HEK293 (cell line): ENCODE measurements around the gene KCNK18.
A peak's percentile ranks its signal among the peaks of the same experiment; 100 is the strongest.

Experiments used
- CTCF ChIA-PET: fragments of 350-600 bp; formaldehyde crosslinking; extraction: SDS; loops from one replicate; lab custom pipeline; 2021; ENCODE audit warnings: antibody characterized with exemption; lab: Yijun Ruan, JAX
- POLR2A ChIA-PET: fragments of 300-600 bp; formaldehyde crosslinking; extraction: SDS; loops from one replicate; lab custom pipeline; 2020; ENCODE audit warnings: antibody characterized with exemption, inconsistent platforms; lab: Yijun Ruan, JAX
- H3K27ac ChIP-seq: fragments of 200-500 bp; sonication (Bioruptor generic); 2 replicates; pipeline ENCODE4 v1.5.1; 2014; ENCODE audit warnings: low read depth, low read length, control low read depth, inconsistent platforms; ENCODE audit errors: extremely low read depth
- H3K36me3 ChIP-seq, 2 experiments: fragments of 200-500 bp in 1 of 2; sonication (Bioruptor generic) in 1 of 2; 1 replicate in 1 of 2; 2 replicates in 1 of 2; pipeline ENCODE4 v1.5.1; 2014 to 2017; ENCODE audit warnings: inconsistent platforms in 2 of 2, low read length in 2 of 2; ENCODE audit not compliant: control insufficient read depth in 2 of 2, insufficient read depth in 1 of 2
- H3K4me1 ChIP-seq: fragments of 200-500 bp; sonication (Bioruptor generic); 2 replicates; pipeline ENCODE4 v1.5.1; 2014; ENCODE audit warnings: mild to moderate bottlenecking, low read length, inconsistent platforms; ENCODE audit not compliant: control insufficient read depth, insufficient read depth
- H3K4me3 ChIP-seq: 2 replicates; pipeline ENCODE4 v1.5.1; 2011; ENCODE audit warnings: low read depth, mild to moderate bottlenecking, control low read depth, low read length, moderate library complexity
- H3K9me3 ChIP-seq: fragments of 200-500 bp; sonication (Bioruptor generic); 2 replicates; pipeline ENCODE4 v1.5.1; 2014; ENCODE audit warnings: low read depth, low read length, inconsistent platforms; ENCODE audit not compliant: control insufficient read depth, insufficient read depth
- HIC1 ChIP-seq: fragments of 450-650 bp; formaldehyde crosslinking; IDR thresholded peaks from 2 replicates; pipeline ENCODE4 v1.5.1; 2016; ENCODE audit warnings: missing biosample characterization, missing genetic modification characterization
- PRDM1 ChIP-seq: fragments of 450-650 bp; formaldehyde crosslinking; IDR thresholded peaks from 2 replicates; pipeline ENCODE4; 2016; ENCODE audit warnings: missing biosample characterization, missing genetic modification characterization
- TCF7L2 ChIP-seq: IDR thresholded peaks from 2 replicates; pipeline ENCODE4 v1.6.1; 2011; ENCODE audit warnings: low read depth, mild to moderate bottlenecking, inconsistent platforms, low read length, moderate library complexity, borderline replicate concordance
- ZBTB17 ChIP-seq: fragments of 450-650 bp; formaldehyde crosslinking; IDR thresholded peaks from 2 replicates; pipeline ENCODE4 v1.5.1; 2016; ENCODE audit warnings: missing biosample characterization, missing genetic modification characterization
- ZBTB48 ChIP-seq: fragments of 450-650 bp; formaldehyde crosslinking; IDR thresholded peaks from 2 replicates; pipeline ENCODE4 v1.5.1; 2016; ENCODE audit warnings: missing biosample characterization, missing genetic modification characterization
- ZBTB7A ChIP-seq: fragments of 450-650 bp; formaldehyde crosslinking; IDR thresholded peaks from 2 replicates; pipeline ENCODE4 v1.5.1; 2016; ENCODE audit warnings: low read depth, missing biosample characterization, missing genetic modification characterization
- ZNF10 ChIP-seq: fragments of 450-650 bp; formaldehyde crosslinking; IDR thresholded peaks from 2 replicates; pipeline ENCODE4 v1.5.1; 2017; ENCODE audit warnings: missing biosample characterization, missing genetic modification characterization
- ZNF114 ChIP-seq: fragments of 450-650 bp; formaldehyde crosslinking; IDR thresholded peaks from 2 replicates; pipeline ENCODE4 v1.5.0; 2017; ENCODE audit warnings: missing biosample characterization, missing genetic modification characterization
- ZNF19 ChIP-seq: fragments of 450-650 bp; formaldehyde crosslinking; IDR thresholded peaks from 2 replicates; pipeline ENCODE4; 2016; ENCODE audit warnings: missing biosample characterization, missing genetic modification characterization, low read depth
- ZNF335 ChIP-seq: fragments of 450-650 bp; formaldehyde crosslinking; conservative IDR thresholded peaks from 2 replicates; pipeline ENCODE4 v1.5.1; 2016; ENCODE audit warnings: missing biosample characterization, missing genetic modification characterization
- ZNF391 ChIP-seq: fragments of 450-650 bp; formaldehyde crosslinking; IDR thresholded peaks from 2 replicates; pipeline ENCODE4 v1.5.1; 2016; ENCODE audit warnings: low read depth, missing biosample characterization, missing genetic modification characterization, borderline replicate concordance
- ZNF398 ChIP-seq: fragments of 450-650 bp; formaldehyde crosslinking; IDR thresholded peaks from 2 replicates; pipeline ENCODE4 v1.5.1; 2017; ENCODE audit warnings: missing biosample characterization, missing genetic modification characterization
- ZNF501 ChIP-seq: fragments of 450-650 bp; formaldehyde crosslinking; IDR thresholded peaks from 2 replicates; pipeline ENCODE4 v1.5.1; 2016; ENCODE audit warnings: missing biosample characterization, missing genetic modification characterization
- ZNF548 ChIP-seq: fragments of 450-650 bp; formaldehyde crosslinking; IDR thresholded peaks from 2 replicates; pipeline ENCODE4 v1.5.1; 2016; ENCODE audit warnings: missing biosample characterization, missing genetic modification characterization
- ZNF585B ChIP-seq: fragments of 450-650 bp; formaldehyde crosslinking; IDR thresholded peaks from 2 replicates; pipeline ENCODE4 v1.5.1; 2016; ENCODE audit warnings: missing biosample characterization, missing genetic modification characterization
- ZNF654 ChIP-seq: fragments of 450-650 bp; formaldehyde crosslinking; IDR thresholded peaks from 2 replicates; pipeline ENCODE4 v1.5.1; 2016; ENCODE audit warnings: low read depth, missing biosample characterization, missing genetic modification characterization
- ZNF777 ChIP-seq: fragments of 450-650 bp; formaldehyde crosslinking; IDR thresholded peaks from 2 replicates; pipeline ENCODE4 v1.5.1; 2017; ENCODE audit warnings: missing biosample characterization, missing genetic modification characterization, borderline replicate concordance
- ZNF791 ChIP-seq: fragments of 450-650 bp; formaldehyde crosslinking; IDR thresholded peaks from 2 replicates; pipeline ENCODE4 v1.5.1; 2016; ENCODE audit warnings: missing biosample characterization, missing genetic modification characterization
- TF ChIP-seq, protein P1 (sequence below): fragments of 450-650 bp; formaldehyde crosslinking; optimal IDR thresholded peaks from 2 replicates; pipeline ENCODE3; 2016; ENCODE audit warnings: missing biosample characterization, mild to moderate bottlenecking, missing genetic modification characterization
- TF ChIP-seq, protein P2 (sequence below): fragments of 450-650 bp; IDR thresholded peaks from 2 replicates; pipeline ENCODE4 v1.5.1; 2018; ENCODE audit warnings: missing biosample characterization, missing genetic modification characterization
- TF ChIP-seq, protein P3 (sequence below): fragments of 450-650 bp; IDR thresholded peaks from 2 replicates; pipeline ENCODE4 v1.5.1; 2018; ENCODE audit warnings: missing biosample characterization, mild to moderate bottlenecking, missing genetic modification characterization

KCNK18 gene

GRCh38 chr10:117174439-117175214 is 22.7 kb upstream of the KCNK18 start (continued):
- peak; percentile 93 for TF ChIP-seq ZBTB17 (tag by site-specific recombination)

DNA sequence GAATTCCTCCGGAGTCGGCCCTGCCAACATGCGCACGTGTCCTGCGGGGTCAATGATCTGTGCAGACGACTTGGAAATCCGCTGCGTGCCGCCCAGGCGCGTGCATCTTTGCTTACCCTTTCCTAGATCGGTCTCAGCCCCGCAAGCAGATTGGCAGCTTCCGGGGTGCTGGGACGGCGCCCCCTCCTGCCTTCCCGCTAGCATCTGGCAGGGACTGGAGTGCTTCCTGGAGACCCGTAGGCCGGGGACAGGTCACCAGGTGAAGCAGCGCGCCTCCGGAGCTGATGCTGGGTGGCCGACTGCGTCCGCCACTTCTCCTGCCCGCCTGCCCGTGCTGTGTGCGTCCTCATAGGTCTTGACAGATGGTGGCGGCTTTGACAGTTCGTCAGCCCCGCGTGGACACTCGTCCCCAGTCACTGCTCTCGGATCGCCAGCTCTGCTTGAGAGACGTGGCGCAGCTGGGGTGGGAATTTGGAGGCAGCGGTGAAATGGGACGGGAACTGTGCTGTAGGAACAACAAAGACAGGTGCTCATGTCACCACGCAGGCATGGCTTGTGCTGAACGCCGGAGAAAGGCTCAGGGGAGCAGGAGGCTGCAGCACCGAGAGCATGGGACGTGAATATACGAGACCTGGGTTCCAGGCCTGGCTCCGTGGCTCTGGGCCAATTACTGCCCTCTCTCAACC is 21.9 kb upstream of the KCNK18 start:
- Histone ChIP-seq H3K36me3 (no peaks in the 10 kb centered on the region), H3K4me3 (peak overlapping the region; percentile 25), H3K4me1 (no peaks in the 10 kb centered on the region), H3K9me3 (no peaks in the 10 kb centered on the region), H3K27ac (no peak overlapping the region)
- TF ChIP-seq, protein P1, sequence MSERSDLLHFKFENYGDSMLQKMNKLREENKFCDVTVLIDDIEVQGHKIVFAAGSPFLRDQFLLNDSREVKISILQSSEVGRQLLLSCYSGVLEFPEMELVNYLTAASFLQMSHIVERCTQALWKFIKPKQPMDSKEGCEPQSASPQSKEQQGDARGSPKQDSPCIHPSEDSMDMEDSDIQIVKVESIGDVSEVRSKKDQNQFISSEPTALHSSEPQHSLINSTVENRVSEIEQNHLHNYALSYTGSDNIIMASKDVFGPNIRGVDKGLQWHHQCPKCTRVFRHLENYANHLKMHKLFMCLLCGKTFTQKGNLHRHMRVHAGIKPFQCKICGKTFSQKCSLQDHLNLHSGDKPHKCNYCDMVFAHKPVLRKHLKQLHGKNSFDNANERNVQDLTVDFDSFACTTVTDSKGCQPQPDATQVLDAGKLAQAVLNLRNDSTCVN (tag by site-specific recombination): peak; percentile 36
- no peak for TF ChIP-seq ZNF114 (tag by site-specific recombination)
- TF ChIP-seq ZNF791 (tag by site-specific recombination): no peak
- TF ChIP-seq ZNF585B (tag by site-specific recombination): peak; percentile 60
- no peak for TF ChIP-seq ZNF548 (tag by site-specific recombination)
- POLR2A ChIA-PET: interaction anchor here (0.6 to 1.8 kb wide), 4 partner anchors 9 to 378 kb away, joined by 4 to 8 read pairs (median 6); no protein-coding TSS in a partner anchor
- CTCF ChIA-PET: interaction anchor here (0.6 to 18.6 kb wide), 54 partner anchors 8 to 1074 kb away, joined by 3 to 471 read pairs (median 4); partner anchors contain the start of gene SHTN1

DNA sequence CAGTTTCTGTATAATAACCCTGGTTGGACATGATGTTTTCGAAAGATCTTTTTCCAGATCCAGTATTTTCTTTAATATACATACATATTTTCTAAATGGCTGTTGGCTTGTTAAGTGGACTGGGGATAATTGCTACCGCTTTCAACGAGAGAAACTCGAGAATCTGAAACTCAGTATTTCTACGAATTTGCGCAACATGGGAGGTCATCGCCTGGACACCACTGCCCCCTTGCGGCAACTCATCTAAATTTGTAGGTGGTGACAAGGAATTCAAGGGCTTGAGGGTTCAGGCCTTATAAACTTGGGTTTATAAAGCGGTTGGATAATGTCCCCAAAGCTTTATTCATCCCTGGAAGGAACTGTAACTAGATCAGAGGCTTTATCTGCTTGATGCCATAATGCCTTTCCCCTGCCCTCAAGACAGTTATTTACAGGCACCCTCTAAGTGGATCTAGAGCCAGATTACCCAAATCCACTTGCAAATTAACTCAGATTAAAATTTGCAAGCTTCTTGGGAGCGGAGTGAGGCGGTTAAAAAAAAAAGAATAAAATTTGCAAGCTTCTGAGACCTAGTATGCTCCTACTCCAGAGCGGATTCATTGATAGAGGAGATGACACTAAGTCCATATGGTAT is 21.3 kb upstream of the KCNK18 start:
- H3K4me3 ChIP-seq: no peak overlapping the region
- no peaks in the 10 kb centered on the region; the same call in 1 of the 2 replicates for H3K9me3 ChIP-seq
- ChIA-PET CTCF (interaction anchor here (0.6 to 18.6 kb wide), 21 partner anchors 9 to 825 kb away, joined by 3 to 471 read pairs (median 5); no protein-coding TSS in a partner anchor), POLR2A (interaction anchor here (1.1 to 1.8 kb wide), 2 partner anchors 10 to 379 kb away, joined by 4 to 8 read pairs; no protein-coding TSS in a partner anchor)
- H3K27ac ChIP-seq: no peak overlapping the region
- H3K36me3 ChIP-seq: no peaks in the 10 kb centered on the region
- no peaks in the 10 kb centered on the region for H3K4me1 ChIP-seq
- TF ChIP-seq ZNF10 (tag by site-specific recombination): no peak
- TF ChIP-seq ZBTB7A: no peak
- TF ChIP-seq ZNF391 (tag by site-specific recombination): no peak
- TF ChIP-seq, protein P2, sequence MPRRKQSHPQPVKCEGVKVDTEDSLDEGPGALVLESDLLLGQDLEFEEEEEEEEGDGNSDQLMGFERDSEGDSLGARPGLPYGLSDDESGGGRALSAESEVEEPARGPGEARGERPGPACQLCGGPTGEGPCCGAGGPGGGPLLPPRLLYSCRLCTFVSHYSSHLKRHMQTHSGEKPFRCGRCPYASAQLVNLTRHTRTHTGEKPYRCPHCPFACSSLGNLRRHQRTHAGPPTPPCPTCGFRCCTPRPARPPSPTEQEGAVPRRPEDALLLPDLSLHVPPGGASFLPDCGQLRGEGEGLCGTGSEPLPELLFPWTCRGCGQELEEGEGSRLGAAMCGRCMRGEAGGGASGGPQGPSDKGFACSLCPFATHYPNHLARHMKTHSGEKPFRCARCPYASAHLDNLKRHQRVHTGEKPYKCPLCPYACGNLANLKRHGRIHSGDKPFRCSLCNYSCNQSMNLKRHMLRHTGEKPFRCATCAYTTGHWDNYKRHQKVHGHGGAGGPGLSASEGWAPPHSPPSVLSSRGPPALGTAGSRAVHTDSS (tag by site-specific recombination): no peak
- TF ChIP-seq ZNF335 (tag by site-specific recombination): 0 out of 2 replicates have a peak, but pooled peaks have one; percentile 12
- no peak for TF ChIP-seq ZNF791 (tag by site-specific recombination)
- TF ChIP-seq PRDM1 (tag by site-specific recombination): 0 out of 2 replicates have a peak, but pooled peaks have one; percentile 28
- TF ChIP-seq ZNF398 (tag by site-specific recombination): no peak
- TF ChIP-seq, protein P3, sequence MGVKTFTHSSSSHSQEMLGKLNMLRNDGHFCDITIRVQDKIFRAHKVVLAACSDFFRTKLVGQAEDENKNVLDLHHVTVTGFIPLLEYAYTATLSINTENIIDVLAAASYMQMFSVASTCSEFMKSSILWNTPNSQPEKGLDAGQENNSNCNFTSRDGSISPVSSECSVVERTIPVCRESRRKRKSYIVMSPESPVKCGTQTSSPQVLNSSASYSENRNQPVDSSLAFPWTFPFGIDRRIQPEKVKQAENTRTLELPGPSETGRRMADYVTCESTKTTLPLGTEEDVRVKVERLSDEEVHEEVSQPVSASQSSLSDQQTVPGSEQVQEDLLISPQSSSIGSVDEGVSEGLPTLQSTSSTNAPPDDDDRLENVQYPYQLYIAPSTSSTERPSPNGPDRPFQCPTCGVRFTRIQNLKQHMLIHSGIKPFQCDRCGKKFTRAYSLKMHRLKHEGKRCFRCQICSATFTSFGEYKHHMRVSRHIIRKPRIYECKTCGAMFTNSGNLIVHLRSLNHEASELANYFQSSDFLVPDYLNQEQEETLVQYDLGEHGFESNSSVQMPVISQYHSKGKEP (tag by site-specific recombination): no peak
- TF ChIP-seq ZBTB48 (tag by site-specific recombination): 0 out of 2 replicates have a peak, but pooled peaks have one; percentile 19
- TF ChIP-seq TCF7L2: no peak
- TF ChIP-seq ZNF777 (tag by site-specific recombination): no peak
- TF ChIP-seq ZNF654 (tag by site-specific recombination): peak; percentile 76
- no peak for TF ChIP-seq ZNF19
- TF ChIP-seq ZNF501 (tag by site-specific recombination): no peak
- no peak for TF ChIP-seq HIC1 (tag by site-specific recombination)
